ENCODE data around the gene MLPH. TPM values are rescaled to one million over a fixed set of nuclear protein-coding genes. Genes with fewer than 3 reads are reported as not detected.

Gene MLPH
- total and polyA plus RNA-seq, 2 donors (not counting 1 experiment from before 2014, with no cell fraction given): not detected

GRCh38 chr2:237538901-237539300 lies 51.9 kb downstream of the MLPH start:
- Mint-ChIP-seq H3K9me3 (ENCODE audit: insufficient read depth) (no peaks in the 10 kb centered on the region), H3K27me3 (peaks cover 15% of the 10 kb centered on the region), H3K4me3 (no peak overlapping the region), H3K4me1 (no peaks in the 10 kb centered on the region), H3K27ac (no peak overlapping the region)
- CTCF ChIA-PET: interaction anchor here (1.0 kb wide), 1 partner anchor 26 kb away, joined by 3 read pairs; no protein-coding TSS in a partner anchor
- TF ChIP-seq CTCF (IDR thresholded peaks at IDR 0.05) (no peak), EZH2 (IDR thresholded peaks at IDR 0.05; ENCODE audit: borderline replicate concordance, insufficient read depth, low read depth, low read length, poor library complexity, severe bottlenecking) (no peak)
- no peaks in the 10 kb centered on the region for H3K79me2 ChIP-seq (ENCODE audit: control insufficient read depth, insufficient read depth, low read length)
- 92% methylated on average over 17 of the region's 18 CpGs for WGBS (ENCODE audit: insufficient coverage)
- no peaks in the 10 kb centered on the region for H3K9me3 ChIP-seq (ENCODE audit: control extremely low read depth in 1 of 3, control insufficient read depth in 2 of 3, insufficient read depth in 1 of 3, low read length in 2 of 3)
- intact Hi-C loops (cut with micrococcal nuclease): no loop called here
- peaks cover 0 to 4% (median 0%) of the 10 kb centered on the region in 4 experiments for H3K27me3 ChIP-seq (replicated peaks in 1 of 4; ENCODE audit: control extremely low read depth in 1 of 4, control insufficient read depth in 3 of 4, insufficient read depth in 4 of 4, low read length in 3 of 4)
- no peaks in the 10 kb centered on the region for H3K4me1 ChIP-seq (ENCODE audit: control insufficient read depth in 2 of 2, insufficient read depth in 2 of 2, low read length in 2 of 2)
- H3K4me2 ChIP-seq (replicated peaks; ENCODE audit: low read depth, low read length, poor library complexity, severe bottlenecking): no peak overlapping the region
- H3K4me3 ChIP-seq (ENCODE audit: control extremely low read depth in 1 of 5, extremely low read depth in 1 of 5, insufficient read depth in 1 of 5, low read depth in 2 of 5, low read length in 4 of 5): no peak overlapping the region
- H3K27ac ChIP-seq (ENCODE audit: low read length in 2 of 2): no peak overlapping the region
- POLR2A ChIA-PET: no interaction called here
- no peaks in the 10 kb centered on the region for H3K36me3 ChIP-seq (replicated peaks in 1 of 2; ENCODE audit: control extremely low read depth in 1 of 2, control insufficient read depth in 1 of 2, extremely low read depth in 1 of 2, insufficient read depth in 2 of 2, low read length in 1 of 2)
- no peak for ATAC-seq (ENCODE audit: low read depth)
- no peak for DNase-seq
- H4K20me1 ChIP-seq (ENCODE audit: control insufficient read depth, insufficient read depth, low read length, poor library complexity, severe bottlenecking): no peaks in the 10 kb centered on the region
- H3K9ac ChIP-seq (ENCODE audit: low read length): no peak overlapping the region
- H2AFZ ChIP-seq (ENCODE audit: insufficient read depth, low read depth, low read length, poor library complexity, severe bottlenecking): no peak overlapping the region

- Mint-ChIP-seq H3K9me3 (ENCODE audit: insufficient read depth) (no peaks in the 10 kb centered on the region), H3K4me3 (no peak overlapping the region), H3K27ac (no peak overlapping the region), H3K4me1 (no peaks in the 10 kb centered on the region), H3K27me3 (peaks cover 15% of the 10 kb centered on the region)
- H3K4me2 ChIP-seq (replicated peaks; ENCODE audit: low read depth, low read length, poor library complexity, severe bottlenecking): no peak overlapping the region
- H4K20me1 ChIP-seq (ENCODE audit: control insufficient read depth, insufficient read depth, low read length, poor library complexity, severe bottlenecking): no peaks in the 10 kb centered on the region
- no peak overlapping the region for H3K27ac ChIP-seq (ENCODE audit: low read length in 2 of 2)
- H3K79me2 ChIP-seq (ENCODE audit: control insufficient read depth, insufficient read depth, low read length): no peaks in the 10 kb centered on the region
- intact Hi-C loops (cut with micrococcal nuclease): no loop called here
- H3K4me1 ChIP-seq (ENCODE audit: control insufficient read depth in 2 of 2, insufficient read depth in 2 of 2, low read length in 2 of 2): no peaks in the 10 kb centered on the region
- H3K36me3 ChIP-seq (replicated peaks in 1 of 2; ENCODE audit: control extremely low read depth in 1 of 2, control insufficient read depth in 1 of 2, extremely low read depth in 1 of 2, insufficient read depth in 2 of 2, low read length in 1 of 2): no peaks in the 10 kb centered on the region
- no peak overlapping the region for H3K9ac ChIP-seq (ENCODE audit: low read length)
- DNase-seq (no peak), ATAC-seq (ENCODE audit: low read depth) (no peak)
- H3K4me3 ChIP-seq (ENCODE audit: control extremely low read depth in 1 of 5, extremely low read depth in 1 of 5, insufficient read depth in 1 of 5, low read depth in 2 of 5, low read length in 4 of 5): no peak overlapping the region
- H3K27me3 ChIP-seq (replicated peaks in 1 of 4; ENCODE audit: control extremely low read depth in 1 of 4, control insufficient read depth in 3 of 4, insufficient read depth in 4 of 4, low read length in 3 of 4): peaks cover 0 to 4% (median 0%) of the 10 kb centered on the region in 4 experiments
- TF ChIP-seq CTCF (IDR thresholded peaks at IDR 0.05) (no peak), EZH2 (IDR thresholded peaks at IDR 0.05; ENCODE audit: borderline replicate concordance, insufficient read depth, low read depth, low read length, poor library complexity, severe bottlenecking) (no peak)
- WGBS (ENCODE audit: insufficient coverage): 94% methylated on average over 2 of the region's 6 CpGs
- no peak overlapping the region for H2AFZ ChIP-seq (ENCODE audit: insufficient read depth, low read depth, low read length, poor library complexity, severe bottlenecking)
- no peaks in the 10 kb centered on the region for H3K9me3 ChIP-seq (ENCODE audit: control extremely low read depth in 1 of 3, control insufficient read depth in 2 of 3, insufficient read depth in 1 of 3, low read length in 2 of 3)
- ChIA-PET POLR2A (no interaction called here), CTCF (interaction anchor here (1.0 to 2.4 kb wide), 2 partner anchors 27 to 32 kb away, joined by 3 to 8 read pairs; no protein-coding TSS in a partner anchor)
Measured at GRCh38 chr2:237539681-237540080, 52.6 kb downstream of the MLPH start.

Measured in B cell (primary cell).